Femur (tissue), 1 donor: ENCODE data around the gene FHOD3.

Source experiments
- DNase-seq: peaks from one replicate; pipeline ENCODE4 v3.0.0-alpha.2; 2017

Gene FHOD3

DNA sequence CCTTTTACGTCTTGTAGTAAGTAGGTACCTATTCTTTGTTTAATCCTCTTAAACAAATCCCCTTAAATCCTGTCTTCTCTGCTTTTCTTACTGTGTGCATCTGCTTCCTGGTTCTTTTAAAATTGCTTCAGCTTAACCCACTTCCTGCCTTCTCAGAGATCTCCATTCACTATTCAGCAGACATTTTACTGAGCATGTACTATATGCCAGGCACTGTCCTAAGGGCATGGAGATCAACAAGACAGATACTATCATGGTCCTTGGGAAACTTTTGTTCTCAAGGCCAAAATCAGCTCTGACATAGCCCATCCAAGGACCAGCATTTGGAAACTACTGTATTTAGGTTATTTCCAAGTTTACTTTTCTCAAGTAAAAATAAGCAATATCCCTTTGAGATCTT is 303.8 kb downstream of the FHOD3 start:
- no peak for DNase-seq

DNA sequence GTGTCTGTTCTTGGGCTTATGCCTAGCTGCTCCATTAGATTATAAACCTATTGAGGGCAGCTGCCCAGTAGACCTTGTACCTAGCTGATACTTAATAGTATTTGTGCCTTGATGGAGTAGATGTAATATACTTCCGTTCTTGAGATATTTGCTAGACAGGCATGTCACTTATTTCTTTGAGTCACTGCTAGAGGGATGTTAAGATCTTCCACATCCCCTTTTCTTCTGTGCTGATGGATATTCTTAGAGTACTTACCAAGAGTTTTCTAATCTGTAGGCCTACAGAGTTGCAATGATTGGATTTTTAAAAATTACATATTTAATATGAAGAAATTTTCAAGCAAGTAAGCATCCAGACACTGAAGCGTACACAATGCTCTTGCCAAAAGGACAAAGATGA is 304.6 kb downstream of the FHOD3 start:
- DNase-seq, result no peak

- no peak for DNase-seq
These were observed 305.1 kb downstream of the FHOD3 start for GRCh38 chr18:36602620-36603019.

DNA sequence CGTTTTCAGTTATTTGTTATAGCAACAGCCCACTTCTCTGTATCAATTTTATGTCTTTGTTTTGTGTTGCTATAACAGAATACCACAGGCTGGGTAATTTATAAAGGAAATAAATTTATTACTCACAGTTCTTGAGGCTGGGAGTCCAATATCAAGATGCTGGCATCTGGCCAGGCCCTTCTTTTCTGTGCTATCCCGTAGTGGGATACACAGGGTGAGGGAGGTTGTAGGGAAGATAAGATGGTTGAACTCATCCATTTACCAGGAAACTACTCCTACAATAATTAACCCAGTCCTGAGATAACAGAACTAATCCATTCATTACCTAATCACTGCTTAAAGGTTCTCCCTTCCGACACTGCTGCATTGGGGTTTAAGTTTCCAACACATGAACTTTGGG is 310.6 kb downstream of the FHOD3 start:
- DNase-seq, result no peak

DNA sequence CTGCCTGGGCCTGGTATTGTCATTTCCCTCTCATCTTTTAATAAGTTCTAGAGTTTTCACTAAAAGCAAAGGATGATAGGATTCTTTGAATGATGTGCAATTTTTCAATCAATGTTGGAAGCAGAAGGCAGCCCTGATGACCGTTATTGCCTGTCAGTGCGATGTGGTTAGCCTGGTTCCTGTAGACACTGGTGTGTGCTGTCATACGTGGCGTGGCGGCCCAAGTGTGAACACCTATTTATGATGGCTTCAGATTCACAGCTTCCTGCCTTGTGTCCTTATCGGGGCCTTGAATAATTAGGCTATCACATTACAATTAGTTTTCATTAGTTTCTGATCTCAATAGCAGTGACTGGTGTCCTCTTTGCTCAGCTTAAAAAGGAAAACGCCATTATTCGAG is 312.7 kb downstream of the FHOD3 start:
- no peak for DNase-seq

DNA sequence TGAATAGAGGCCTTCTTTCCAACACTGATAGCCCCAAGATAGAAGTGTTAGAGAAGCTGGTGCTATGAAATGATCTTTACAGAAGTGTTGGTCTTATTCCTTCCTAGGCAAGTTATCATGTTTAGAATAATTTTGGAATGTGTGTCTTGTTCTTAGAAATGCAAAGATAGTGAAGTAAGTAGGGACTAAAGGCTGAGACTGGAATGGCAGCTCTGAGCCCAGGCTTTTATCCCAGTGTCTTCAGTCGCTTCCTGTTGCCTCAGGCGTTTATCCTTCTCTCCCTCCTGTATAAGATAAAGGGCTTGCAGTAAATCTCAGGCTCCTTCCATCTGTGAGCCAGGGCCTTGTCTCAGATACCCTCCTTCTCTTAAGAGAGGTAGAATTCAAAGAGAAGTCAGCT is 313.1 kb downstream of the FHOD3 start:
- no peak for DNase-seq

DNA sequence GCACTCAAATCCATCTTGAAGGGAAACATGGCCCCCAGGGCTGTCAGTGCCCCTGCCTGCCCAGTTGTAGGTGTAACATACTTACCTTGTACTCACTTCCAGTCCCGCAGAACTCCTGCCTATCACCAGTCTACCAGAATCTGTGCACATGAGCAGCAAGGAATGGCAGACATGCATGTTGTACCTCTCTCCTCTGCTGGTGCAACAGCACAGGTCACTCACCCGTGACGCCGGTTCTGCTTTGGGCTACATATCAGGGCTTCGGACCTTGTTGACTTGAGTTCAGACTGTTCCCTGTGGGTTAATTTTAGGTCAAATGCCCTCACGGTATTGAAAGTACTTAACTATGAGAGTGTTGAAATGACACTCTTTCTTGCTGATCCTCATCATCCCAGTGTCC is 315.6 kb downstream of the FHOD3 start:
- DNase-seq, result no peak

DNA sequence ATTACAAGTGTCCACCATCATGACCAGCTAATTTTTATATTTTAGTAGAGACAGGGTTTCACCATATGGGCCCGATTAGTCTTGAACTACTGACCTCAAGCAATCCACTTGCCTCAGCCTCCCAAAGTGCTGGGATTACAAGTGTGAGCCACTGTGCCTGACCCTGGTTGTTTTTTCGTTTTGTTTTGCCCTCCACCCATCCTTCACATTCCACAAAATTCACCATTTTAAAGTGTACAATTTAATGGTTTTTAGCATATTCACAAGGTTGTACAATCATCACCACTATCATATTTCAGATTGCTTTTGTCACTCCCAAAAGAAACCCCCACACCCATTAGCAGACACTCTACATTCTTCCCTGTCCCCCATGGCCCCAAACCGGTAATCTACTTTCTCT is 316.3 kb downstream of the FHOD3 start:
- no peak for DNase-seq

DNA sequence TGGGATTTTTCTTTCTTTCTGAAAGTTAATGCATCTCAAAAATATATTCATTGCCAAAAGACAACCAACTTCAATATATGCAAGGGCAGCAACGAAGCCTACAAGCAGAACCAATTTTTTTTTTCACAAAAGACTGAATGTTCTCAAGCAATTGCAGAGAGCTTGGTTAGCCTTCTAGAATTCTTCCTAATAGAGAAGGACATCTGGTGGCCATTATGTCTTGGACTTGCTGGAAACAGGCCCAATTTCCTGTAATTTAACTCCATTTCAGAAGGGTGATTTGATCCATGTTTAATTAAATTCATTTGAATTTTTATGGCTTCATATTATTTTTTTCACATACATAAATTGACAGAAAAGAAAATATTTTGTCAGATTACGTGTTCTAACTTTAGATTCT is 323.3 kb downstream of the FHOD3 start:
- no peak for DNase-seq

DNA sequence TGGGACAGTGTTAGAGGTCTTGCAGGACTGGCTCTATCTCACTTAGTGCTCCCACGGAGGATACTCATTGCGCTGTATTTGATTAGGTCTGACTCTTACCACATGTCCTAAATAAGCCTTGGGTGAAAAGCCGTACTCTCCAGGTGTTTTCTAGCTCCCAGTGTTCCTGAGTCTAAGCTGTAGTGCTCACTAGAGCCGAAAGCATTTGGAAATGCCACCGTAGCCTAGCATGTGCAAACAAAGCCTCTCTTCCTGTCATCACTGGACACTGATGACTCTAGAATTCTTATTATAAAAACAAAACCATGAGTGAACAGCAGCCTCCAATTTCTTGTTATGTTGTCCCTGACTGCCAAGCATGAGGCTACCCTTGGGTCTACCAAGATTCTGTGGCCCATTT is 325.1 kb downstream of the FHOD3 start:
- DNase-seq, result no peak

DNA sequence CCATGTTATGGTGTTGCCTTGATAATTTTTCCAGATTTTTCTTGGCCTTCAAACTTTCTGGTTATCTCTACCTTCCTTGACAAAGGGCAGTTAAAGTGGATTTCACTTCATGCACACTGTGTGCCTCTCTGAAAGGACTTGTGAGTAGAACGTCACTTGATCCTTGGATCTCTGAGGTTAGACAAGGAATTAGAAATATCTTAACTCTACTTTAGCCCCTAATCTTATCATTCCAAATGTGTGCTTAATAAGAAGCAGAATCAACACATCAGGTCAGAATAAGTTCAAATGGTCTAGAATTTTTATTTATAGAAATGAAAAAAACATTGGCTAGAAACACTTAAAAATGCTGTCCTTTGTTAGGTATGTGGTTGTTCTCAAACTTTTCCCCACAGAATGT is 325.6 kb downstream of the FHOD3 start:
- DNase-seq, result no peak

- DNase-seq, result no peak
These were observed 326.2 kb downstream of the FHOD3 start for GRCh38 chr18:36623681-36624190.

GRCh38 chr18:36624451-36625167 is 327.1 kb downstream of the FHOD3 start:
- DNase-seq, result no peak

DNA sequence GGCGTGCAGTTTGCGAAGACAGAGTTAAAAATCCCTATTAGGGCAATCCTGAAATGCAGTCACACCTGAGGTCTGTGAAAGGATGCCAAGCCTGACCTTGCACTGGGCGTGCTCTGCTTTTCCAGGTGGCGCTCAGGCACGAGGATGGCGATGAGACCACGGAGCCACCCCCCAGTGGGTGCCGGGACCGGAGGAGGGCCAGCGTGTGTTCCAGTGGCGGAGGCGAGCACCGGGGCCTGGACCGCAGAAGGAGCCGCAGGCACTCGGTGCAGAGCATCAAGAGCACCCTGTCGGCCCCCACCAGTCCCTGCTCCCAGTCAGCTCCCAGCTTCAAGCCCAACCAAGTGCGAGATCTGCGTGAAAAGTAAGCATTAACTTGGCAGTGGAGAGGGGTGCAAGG is 327.9 kb downstream of the FHOD3 start:
- DNase-seq, result no peak

DNA sequence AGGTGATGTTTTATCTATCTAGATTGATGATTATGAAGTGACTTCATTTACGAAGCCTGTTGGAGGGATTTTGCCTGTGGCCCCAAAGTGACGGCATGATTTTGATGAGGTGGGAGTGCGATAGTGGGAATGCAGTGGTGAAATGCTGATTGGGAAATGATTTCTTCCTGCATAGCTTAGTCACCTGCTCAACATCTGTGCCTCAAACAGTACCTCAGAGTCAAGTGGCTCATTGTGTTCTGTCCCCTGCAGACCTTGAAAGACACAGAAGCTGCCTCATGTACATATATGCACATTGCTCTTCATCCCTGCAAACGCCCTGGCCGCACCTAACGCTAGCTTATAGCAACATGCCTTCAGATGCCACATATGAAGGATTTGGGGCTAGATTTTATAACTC is 330.1 kb downstream of the FHOD3 start:
- DNase-seq, result no peak

DNA sequence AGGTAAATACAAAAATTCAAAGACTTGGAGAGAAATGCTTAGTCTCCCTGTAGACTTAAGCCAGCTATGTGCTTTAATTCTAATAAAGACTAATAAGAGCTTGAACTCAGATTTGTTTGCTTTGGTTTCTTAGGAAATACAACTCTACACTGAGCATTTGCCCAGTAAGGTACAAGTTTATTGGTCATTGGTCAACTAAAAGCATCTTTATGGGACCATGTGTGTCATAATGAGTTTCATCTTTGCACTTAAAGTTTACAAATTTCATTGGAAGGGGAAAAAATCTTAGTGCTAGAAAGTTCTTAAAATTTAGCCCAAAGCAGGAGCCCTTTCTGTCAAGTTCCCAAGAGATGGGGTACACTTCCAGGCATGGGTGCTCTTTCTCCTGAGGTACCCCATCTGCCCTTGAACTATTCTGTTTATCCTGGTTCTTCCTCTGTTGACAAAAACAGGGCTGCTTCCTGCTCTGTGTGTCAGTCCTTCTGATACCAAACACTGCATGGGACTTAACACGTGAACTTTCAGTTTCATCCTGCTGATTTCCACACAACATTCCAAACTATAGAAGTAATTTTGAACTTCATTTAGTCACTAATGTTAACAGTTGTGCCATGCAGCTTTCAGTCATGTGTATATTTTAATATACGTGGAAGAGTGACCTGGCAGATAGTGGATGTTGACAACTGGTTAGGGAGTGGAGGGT is 331.1 kb downstream of the FHOD3 start:
- DNase-seq, result no peak

GRCh38 chr18:36629138-36629530 is 331.6 kb downstream of the FHOD3 start:
- DNase-seq, result no peak

DNA sequence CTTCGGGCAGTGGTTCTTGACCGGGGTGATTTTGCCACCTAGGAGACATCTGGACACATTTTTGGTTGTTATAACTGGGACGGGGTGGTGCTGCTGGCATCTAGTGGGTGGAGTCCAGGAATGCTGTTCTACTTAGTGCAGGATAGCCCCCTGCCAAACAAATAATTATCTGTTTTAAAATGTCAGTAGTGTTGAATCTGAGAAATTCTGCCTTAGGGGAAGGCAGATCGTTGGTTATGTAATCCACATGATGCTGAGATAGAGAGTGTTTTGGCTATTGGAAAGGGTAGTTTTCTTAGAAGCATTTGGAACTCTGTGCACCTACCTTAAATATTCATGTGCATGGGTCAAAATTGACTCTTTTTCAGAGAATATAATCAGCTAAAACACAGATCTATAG is 332.3 kb downstream of the FHOD3 start:
- DNase-seq, result no peak

DNA sequence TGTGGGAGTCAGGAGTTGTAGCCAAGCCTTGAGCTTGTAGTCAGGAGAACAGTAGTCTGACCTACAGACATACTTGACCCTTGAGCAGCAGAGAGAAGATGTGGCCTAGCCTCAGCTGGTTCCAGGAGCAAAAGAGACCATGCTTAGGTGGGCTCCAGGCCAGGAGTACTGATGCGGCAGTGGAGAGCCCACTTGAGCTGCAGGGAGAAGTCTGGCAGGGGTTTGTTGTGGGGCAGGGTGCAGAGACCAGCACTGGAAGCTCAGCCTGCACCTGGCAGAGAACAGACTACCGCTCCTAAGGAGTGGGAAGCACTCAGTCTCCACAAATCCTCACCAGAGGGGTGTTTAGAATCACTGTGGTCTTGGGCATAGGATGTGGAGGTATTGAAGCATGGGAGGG is 333.4 kb downstream of the FHOD3 start:
- no peak for DNase-seq

DNA sequence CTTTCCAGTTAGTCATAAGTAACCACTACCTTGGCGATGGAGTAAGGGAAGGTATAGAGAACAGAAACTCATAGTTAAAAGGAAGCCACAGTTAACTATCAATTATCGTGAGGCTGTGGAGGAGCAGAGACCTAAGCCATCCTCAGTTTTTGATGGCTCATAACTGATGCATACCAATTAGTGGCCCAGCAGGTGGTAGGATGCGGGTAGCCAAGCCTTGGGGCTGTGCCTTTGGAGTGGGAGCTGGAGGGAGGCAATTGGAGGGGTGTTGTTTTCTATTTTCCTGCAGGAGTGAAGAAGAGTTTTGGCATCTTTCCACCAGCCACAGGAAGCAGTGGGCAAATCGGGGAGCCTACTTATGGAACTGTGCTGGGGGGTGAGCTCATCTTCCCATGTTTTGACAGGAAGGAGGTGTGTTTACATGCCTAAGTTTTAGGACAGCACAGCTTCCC is 336.5 kb downstream of the FHOD3 start:
- no peak for DNase-seq

GRCh38 chr18:36634573-36635216 is 337.2 kb downstream of the FHOD3 start:
- DNase-seq, result no peak

DNA sequence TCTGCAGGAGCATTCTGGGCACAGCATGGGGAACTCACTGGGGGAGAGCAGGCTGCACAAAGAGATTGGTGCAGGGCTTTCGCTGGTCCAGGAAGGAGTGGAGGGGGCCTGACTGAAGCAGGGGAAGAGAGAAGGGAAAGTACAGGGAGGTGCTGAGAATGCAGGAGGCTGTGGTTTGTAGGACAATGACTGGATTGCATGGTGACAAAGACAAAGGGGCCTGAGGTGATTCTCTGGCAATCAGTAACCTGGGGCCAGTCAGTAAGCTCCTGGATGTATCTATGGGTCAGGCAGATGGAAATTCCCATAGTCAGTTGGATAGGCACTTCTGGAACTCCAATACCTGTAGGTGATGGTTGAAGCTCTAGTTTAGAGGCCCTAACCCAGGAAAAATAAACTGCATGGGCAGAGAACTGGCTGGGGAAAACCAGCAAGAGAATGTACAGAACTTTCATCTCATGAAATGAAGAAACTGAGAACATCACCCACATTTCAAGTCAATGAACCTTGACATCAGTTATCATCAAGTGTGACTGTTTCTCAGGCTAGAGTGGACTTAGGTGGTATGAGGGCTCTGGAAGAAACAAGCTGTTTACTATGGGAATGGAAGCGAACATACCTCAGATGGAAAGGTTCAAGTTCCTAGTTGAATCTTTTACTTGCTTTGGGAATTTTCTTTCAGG is 338.0 kb downstream of the FHOD3 start:
- DNase-seq, result no peak

GRCh38 chr18:36636237-36636817 is 338.8 kb downstream of the FHOD3 start:
- DNase-seq, result no peak
